Tibial nerve (tissue), 4 donors: Measurements from ENCODE around the gene DNM1L.

Experiments used
- EP300 ChIP-seq, 2 donors: sonication (generic); formaldehyde crosslinking; IDR thresholded peaks; one replicate each; pipeline ENCODE4 v1.6.1; 2017; ENCODE audit warnings: antibody characterized with exemption in 2 of 2, mild to moderate bottlenecking in 1 of 2
- TF ChIP-seq, protein P1 (sequence below), 5 experiments: fragments of 200-600 bp in 3 of 5; fragments of 450-650 bp in 2 of 5; sonication (generic) in 3 of 5; IDR thresholded peaks; one replicate each; pipeline ENCODE4 v1.5.1; 2016 to 2019; ENCODE audit warnings: antibody characterized with exemption in 5 of 5, mild to moderate bottlenecking in 3 of 5, moderate library complexity in 2 of 5

GRCh38 chr12:32756476-32757066, 77.5 kb downstream of the DNM1L start:
- TF ChIP-seq, protein P1, sequence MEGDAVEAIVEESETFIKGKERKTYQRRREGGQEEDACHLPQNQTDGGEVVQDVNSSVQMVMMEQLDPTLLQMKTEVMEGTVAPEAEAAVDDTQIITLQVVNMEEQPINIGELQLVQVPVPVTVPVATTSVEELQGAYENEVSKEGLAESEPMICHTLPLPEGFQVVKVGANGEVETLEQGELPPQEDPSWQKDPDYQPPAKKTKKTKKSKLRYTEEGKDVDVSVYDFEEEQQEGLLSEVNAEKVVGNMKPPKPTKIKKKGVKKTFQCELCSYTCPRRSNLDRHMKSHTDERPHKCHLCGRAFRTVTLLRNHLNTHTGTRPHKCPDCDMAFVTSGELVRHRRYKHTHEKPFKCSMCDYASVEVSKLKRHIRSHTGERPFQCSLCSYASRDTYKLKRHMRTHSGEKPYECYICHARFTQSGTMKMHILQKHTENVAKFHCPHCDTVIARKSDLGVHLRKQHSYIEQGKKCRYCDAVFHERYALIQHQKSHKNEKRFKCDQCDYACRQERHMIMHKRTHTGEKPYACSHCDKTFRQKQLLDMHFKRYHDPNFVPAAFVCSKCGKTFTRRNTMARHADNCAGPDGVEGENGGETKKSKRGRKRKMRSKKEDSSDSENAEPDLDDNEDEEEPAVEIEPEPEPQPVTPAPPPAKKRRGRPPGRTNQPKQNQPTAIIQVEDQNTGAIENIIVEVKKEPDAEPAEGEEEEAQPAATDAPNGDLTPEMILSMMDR (IDR thresholded peaks at IDR 0.05): no peak
- no peak for TF ChIP-seq EP300 (IDR thresholded peaks at IDR 0.05)
